ENCODE measurements around the gene CCDC88C. TPM values are rescaled to one million over a fixed set of nuclear protein-coding genes. Genes with fewer than 3 reads are reported as not detected.

Gene CCDC88C
- polyA plus RNA-seq, 2 of the 4 experiments (the other 2 are of a cell fraction) = 2.9 to 3.7 TPM

- peaks cover 12% of the 10 kb centered on the region for H3K4me1 ChIP-seq
- 21% methylated on average over 3 of the region's 3 CpGs for WGBS (ENCODE audit: missing lambda C conversion rate)
- no peaks in the 10 kb centered on the region for H3K9me3 ChIP-seq
- no peak overlapping the region for H3K27ac ChIP-seq
- DNase-seq (ENCODE audit: low read depth in 1 of 2, low spot score in 1 of 2) (no peak), ATAC-seq (no peak), FAIRE-seq (no peak)
- no peak overlapping the region for H3K4me3 ChIP-seq
- ChIA-PET CTCF (interaction anchor here (0.7 to 5.6 kb wide), 8 partner anchors 10 to 116 kb away, joined by 3 to 64 read pairs (median 4); no protein-coding TSS in a partner anchor), POLR2A (no interaction called here)
- H3K4me2 ChIP-seq = no peak overlapping the region
- TF ChIP-seq SREBF2 (IDR thresholded peaks at IDR 0.05) = no peak
- no peak for TF ChIP-seq EHMT2 (IDR thresholded peaks at IDR 0.05; ENCODE audit: low read depth)
- TF ChIP-seq ZC3H11A (IDR thresholded peaks at IDR 0.05) = no peak
- TF ChIP-seq RNF2 (IDR thresholded peaks at IDR 0.05; ENCODE audit: borderline replicate concordance, low read depth) = no peak
- no peak for TF ChIP-seq SMC3 (IDR thresholded peaks at IDR 0.05)
- TF ChIP-seq EP300 (IDR thresholded peaks at IDR 0.05) = no peak
- TF ChIP-seq ESRRA (IDR thresholded peaks at IDR 0.05; ENCODE audit: borderline replicate concordance, low read length) = no peak
- TF ChIP-seq EHF (CRISPR knock-in tag; IDR thresholded peaks at IDR 0.05) = no peak
- no peak for TF ChIP-seq ZFP36 (IDR thresholded peaks at IDR 0.05; ENCODE audit: borderline replicate concordance, partially characterized antibody)
- TF ChIP-seq JUNB (IDR thresholded peaks at IDR 0.05) = no peak
- TF ChIP-seq RCOR1 (IDR thresholded peaks at IDR 0.05; ENCODE audit: low read depth, low read length) = no peak
- TF ChIP-seq FOSB (CRISPR knock-in tag; IDR thresholded peaks at IDR 0.05) = no peak
Measured at GRCh38 chr14:91419451-91419850, 1.8 kb upstream of the CCDC88C start.

- WGBS (ENCODE audit: missing lambda C conversion rate) = 63% methylated on average over 12 of the region's 12 CpGs
- H3K9me3 ChIP-seq = no peaks in the 10 kb centered on the region
- H3K4me3 ChIP-seq = no peak overlapping the region
- CTCF ChIA-PET = interaction anchor here (0.7 to 5.6 kb wide), 14 partner anchors 10 to 242 kb away, joined by 3 to 64 read pairs (median 4); no protein-coding TSS in a partner anchor
- peaks cover 12% of the 10 kb centered on the region for H3K4me1 ChIP-seq
- no peak for DNase-seq (ENCODE audit: low read depth in 1 of 2, low spot score in 1 of 2)
- POLR2A ChIA-PET = interaction anchor here (1.1 to 2.2 kb wide), 2 partner anchors 92 to 95 kb away, joined by 5 read pairs; no protein-coding TSS in a partner anchor
- no peak for FAIRE-seq
- TF ChIP-seq JUN (IDR thresholded peaks at IDR 0.05) (no peak), NFE2L2 (conservative IDR thresholded peaks at IDR 0.05; ENCODE audit: low read length) (no peak), RNF2 (IDR thresholded peaks at IDR 0.05; ENCODE audit: borderline replicate concordance, low read depth) (no peak), BHLHE40 (IDR thresholded peaks at IDR 0.05; ENCODE audit: low read depth, low read length) (no peak), MYC (IDR thresholded peaks at IDR 0.05; ENCODE audit: borderline replicate concordance, low read length) (no peak), TFCP2L1 (CRISPR knock-in tag; IDR thresholded peaks at IDR 0.05) (no peak), BCL3 (IDR thresholded peaks at IDR 0.05) (no peak), ATOH8 (CRISPR knock-in tag; IDR thresholded peaks at IDR 0.05; ENCODE audit: low read depth) (no peak)
- TF ChIP-seq, protein P1, sequence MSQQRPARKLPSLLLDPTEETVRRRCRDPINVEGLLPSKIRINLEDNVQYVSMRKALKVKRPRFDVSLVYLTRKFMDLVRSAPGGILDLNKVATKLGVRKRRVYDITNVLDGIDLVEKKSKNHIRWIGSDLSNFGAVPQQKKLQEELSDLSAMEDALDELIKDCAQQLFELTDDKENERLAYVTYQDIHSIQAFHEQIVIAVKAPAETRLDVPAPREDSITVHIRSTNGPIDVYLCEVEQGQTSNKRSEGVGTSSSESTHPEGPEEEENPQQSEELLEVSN (IDR thresholded peaks at IDR 0.05; ENCODE audit: borderline replicate concordance, low read depth) = no peak
- H3K4me2 ChIP-seq = peak overlapping the region; percentile 95
- ATAC-seq = no peak
- H3K27ac ChIP-seq = no peak overlapping the region
Measured at GRCh38 chr14:91419044-91419397, 1.4 kb upstream of the CCDC88C start.

- CTCF ChIA-PET = interaction anchor here (0.6 to 5.6 kb wide), 20 partner anchors 9 to 514 kb away, joined by 3 to 64 read pairs (median 4); no protein-coding TSS in a partner anchor
- ATAC-seq (peak; percentile 55 to 83), DNase-seq (ENCODE audit: low read depth in 1 of 2, low spot score in 1 of 2) (peak; percentile 52 to 68), FAIRE-seq (no peak)
- POLR2A ChIA-PET = interaction anchor here (1.1 to 2.2 kb wide), 2 partner anchors 91 to 95 kb away, joined by 5 read pairs; no protein-coding TSS in a partner anchor
- peak overlapping the region; percentile 87 to 94 for H3K27ac ChIP-seq
- no peaks in the 10 kb centered on the region for H3K9me3 ChIP-seq
- peak overlapping the region; percentile 95 for H3K4me2 ChIP-seq
- H3K4me3 ChIP-seq = peak overlapping the region; percentile 58
- peaks cover 12% of the 10 kb centered on the region for H3K4me1 ChIP-seq
- WGBS (ENCODE audit: missing lambda C conversion rate) = 12% methylated on average over 22 of the region's 42 CpGs
- TF ChIP-seq RARB (CRISPR knock-in tag; IDR thresholded peaks at IDR 0.05) (no peak), CHD2 (IDR thresholded peaks at IDR 0.05; ENCODE audit: low read length, partially characterized antibody) (no peak), KDM1A (IDR thresholded peaks at IDR 0.05; ENCODE audit: low read depth) (no peak), RNF2 (IDR thresholded peaks at IDR 0.05; ENCODE audit: borderline replicate concordance, low read depth) (peak; percentile 97; the same call in 1 of the 2 replicates), ZFP36 (IDR thresholded peaks at IDR 0.05; ENCODE audit: borderline replicate concordance, partially characterized antibody) (peak; percentile 25), EHF (CRISPR knock-in tag; IDR thresholded peaks at IDR 0.05) (0 out of 2 replicates have a peak, but pooled peaks have one; percentile 53), FOSB (CRISPR knock-in tag; IDR thresholded peaks at IDR 0.05) (no peak), ESRRA (IDR thresholded peaks at IDR 0.05; ENCODE audit: borderline replicate concordance, low read length) (no peak), ATOH8 (CRISPR knock-in tag; IDR thresholded peaks at IDR 0.05; ENCODE audit: low read depth) (peak; percentile 38; the same call in 1 of the 2 replicates), ZC3H11A (IDR thresholded peaks at IDR 0.05) (no peak), HOXB13 (CRISPR knock-in tag; IDR thresholded peaks at IDR 0.05; ENCODE audit: low read depth) (0 out of 2 replicates have a peak, but pooled peaks have one; percentile 52), ZNF302 (CRISPR knock-in tag; IDR thresholded peaks at IDR 0.05) (no peak)
- TF ChIP-seq, protein P2, sequence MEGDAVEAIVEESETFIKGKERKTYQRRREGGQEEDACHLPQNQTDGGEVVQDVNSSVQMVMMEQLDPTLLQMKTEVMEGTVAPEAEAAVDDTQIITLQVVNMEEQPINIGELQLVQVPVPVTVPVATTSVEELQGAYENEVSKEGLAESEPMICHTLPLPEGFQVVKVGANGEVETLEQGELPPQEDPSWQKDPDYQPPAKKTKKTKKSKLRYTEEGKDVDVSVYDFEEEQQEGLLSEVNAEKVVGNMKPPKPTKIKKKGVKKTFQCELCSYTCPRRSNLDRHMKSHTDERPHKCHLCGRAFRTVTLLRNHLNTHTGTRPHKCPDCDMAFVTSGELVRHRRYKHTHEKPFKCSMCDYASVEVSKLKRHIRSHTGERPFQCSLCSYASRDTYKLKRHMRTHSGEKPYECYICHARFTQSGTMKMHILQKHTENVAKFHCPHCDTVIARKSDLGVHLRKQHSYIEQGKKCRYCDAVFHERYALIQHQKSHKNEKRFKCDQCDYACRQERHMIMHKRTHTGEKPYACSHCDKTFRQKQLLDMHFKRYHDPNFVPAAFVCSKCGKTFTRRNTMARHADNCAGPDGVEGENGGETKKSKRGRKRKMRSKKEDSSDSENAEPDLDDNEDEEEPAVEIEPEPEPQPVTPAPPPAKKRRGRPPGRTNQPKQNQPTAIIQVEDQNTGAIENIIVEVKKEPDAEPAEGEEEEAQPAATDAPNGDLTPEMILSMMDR (IDR thresholded peaks at IDR 0.05) = peak; percentile 84
- TF ChIP-seq, protein P3, sequence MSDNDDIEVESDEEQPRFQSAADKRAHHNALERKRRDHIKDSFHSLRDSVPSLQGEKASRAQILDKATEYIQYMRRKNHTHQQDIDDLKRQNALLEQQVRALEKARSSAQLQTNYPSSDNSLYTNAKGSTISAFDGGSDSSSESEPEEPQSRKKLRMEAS (IDR thresholded peaks at IDR 0.05) = peak; percentile 15; the same call in 1 of the 2 replicates
Measured at GRCh38 chr14:91418387-91419043, 895 bp upstream of the CCDC88C start.

Data from A549 (cell line).